WTC11 (cell line): Measurements from ENCODE around the gene ZBTB20. TPM values are rescaled to one million over a fixed set of nuclear protein-coding genes. Genes with fewer than 3 reads are reported as not detected.

ENCODE experiments used
- ATAC-seq: fragments of 200-7000 bp; cut with Tn5 transposase; 2 replicates; pipeline ENCODE4 v1.10.0; 2021; ENCODE audit warnings: mild to moderate bottlenecking, moderate library complexity
- CTCF ChIA-PET: fragments of 300-600 bp; sonication (Branson Sonifier 250); formaldehyde crosslinking; loops from one replicate; lab custom pipeline; 2021; ENCODE audit warnings: antibody characterized with exemption; lab: Charles Lee
- POLR2A ChIA-PET: fragments of 350-600 bp; sonication (Branson Sonifier 250); formaldehyde crosslinking; loops from one replicate; lab custom pipeline; 2021; ENCODE audit warnings: antibody characterized with exemption; lab: Charles Lee
- DNase-seq: peaks from one replicate; pipeline ENCODE4 v3.0.0; 2021; ENCODE audit warnings: low spot score
- H3K27ac Mint-ChIP-seq: 2 replicates; pipeline ENCODE4 v1.8.0; 2021; ENCODE audit warnings: mixed read lengths
- H3K27me3 Mint-ChIP-seq: 2 replicates; pipeline ENCODE4 v1.8.0; 2021; ENCODE audit warnings: low read depth, mild to moderate bottlenecking, moderate library complexity, mixed read lengths
- H3K36me3 Mint-ChIP-seq: 2 replicates; pipeline ENCODE4 v1.8.0; 2021; ENCODE audit warnings: mixed read lengths
- H3K4me1 Mint-ChIP-seq: 2 replicates; pipeline ENCODE4 v1.8.0; 2022; ENCODE audit warnings: mixed read lengths
- H3K4me3 Mint-ChIP-seq: 2 replicates; pipeline ENCODE4 v1.8.0; 2021; ENCODE audit warnings: mild to moderate bottlenecking, moderate library complexity, mixed read lengths
- H3K9me3 Mint-ChIP-seq: 2 replicates; pipeline ENCODE4 v1.8.0; 2021; ENCODE audit warnings: mixed read lengths
- ARID4B ChIP-seq: sonication (generic); formaldehyde crosslinking; IDR thresholded peaks from 2 replicates; pipeline ENCODE4 v1.8.0; 2023; ENCODE audit warnings: missing genetic modification reagents, mild to moderate bottlenecking, borderline replicate concordance
- ATF3 ChIP-seq: sonication (generic); formaldehyde crosslinking; conservative IDR thresholded peaks from 2 replicates; pipeline ENCODE4 v1.8.1; 2022; ENCODE audit warnings: mild to moderate bottlenecking, missing genetic modification reagents
- E2F5 ChIP-seq: sonication (generic); formaldehyde crosslinking; IDR thresholded peaks from 2 replicates; pipeline ENCODE4 v1.8.1; 2022; ENCODE audit warnings: mild to moderate bottlenecking, moderate library complexity, missing genetic modification reagents
- ETV6 ChIP-seq: sonication (generic); formaldehyde crosslinking; IDR thresholded peaks from 2 replicates; pipeline ENCODE4 v1.8.1; 2022; ENCODE audit warnings: mild to moderate bottlenecking, missing genetic modification reagents
- FOXP1 ChIP-seq: sonication (generic); formaldehyde crosslinking; IDR thresholded peaks from 2 replicates; pipeline ENCODE4 v1.8.0; 2022; ENCODE audit warnings: missing genetic modification reagents, mild to moderate bottlenecking, moderate library complexity, borderline replicate concordance
- HMGA2 ChIP-seq: fragments of 250-450 bp; sonication (Bioruptor Pico); IDR thresholded peaks from 2 replicates; pipeline ENCODE4 v1.4.0; 2021; ENCODE audit warnings: mild to moderate bottlenecking, moderate library complexity
- IRF2 ChIP-seq: sonication (generic); formaldehyde crosslinking; IDR thresholded peaks from 2 replicates; pipeline ENCODE4 v1.8.0; 2022; ENCODE audit warnings: low read depth, missing genetic modification reagents, borderline replicate concordance
- MAX ChIP-seq: sonication (generic); formaldehyde crosslinking; IDR thresholded peaks from 2 replicates; pipeline ENCODE4 v1.8.0; 2022; ENCODE audit warnings: mild to moderate bottlenecking, missing genetic modification reagents
- MYBL2 ChIP-seq: sonication (generic); formaldehyde crosslinking; IDR thresholded peaks from 2 replicates; pipeline ENCODE4 v1.8.1; 2023; ENCODE audit warnings: mild to moderate bottlenecking, moderate library complexity, missing genetic modification reagents
- NFE2L1 ChIP-seq: sonication (generic); formaldehyde crosslinking; IDR thresholded peaks from 2 replicates; pipeline ENCODE4 v1.8.1; 2023; ENCODE audit warnings: missing genetic modification reagents
- OVOL2 ChIP-seq: fragments of 250-450 bp; sonication (Bioruptor Pico); IDR thresholded peaks from 2 replicates; pipeline ENCODE4 v1.9.0; 2021; ENCODE audit warnings: mild to moderate bottlenecking, borderline replicate concordance
- SMAD3 ChIP-seq: sonication (generic); formaldehyde crosslinking; IDR thresholded peaks from 2 replicates; pipeline ENCODE4 v1.8.0; 2022; ENCODE audit warnings: missing genetic modification reagents, mild to moderate bottlenecking, borderline replicate concordance
- TEAD4 ChIP-seq: sonication (generic); formaldehyde crosslinking; IDR thresholded peaks from 2 replicates; pipeline ENCODE4 v1.8.0; 2022; ENCODE audit warnings: mild to moderate bottlenecking, missing genetic modification reagents
- USF1 ChIP-seq: sonication (generic); formaldehyde crosslinking; IDR thresholded peaks from 2 replicates; pipeline ENCODE4 v1.8.0; 2022; ENCODE audit warnings: mild to moderate bottlenecking, missing genetic modification reagents
- ZNF219 ChIP-seq: sonication (generic); formaldehyde crosslinking; IDR thresholded peaks from 2 replicates; pipeline ENCODE4 v1.8.0; 2023; ENCODE audit warnings: missing genetic modification reagents, mild to moderate bottlenecking, borderline replicate concordance
- ZNF263 ChIP-seq: sonication (generic); formaldehyde crosslinking; IDR thresholded peaks from 2 replicates; pipeline ENCODE4 v1.8.1; 2022; ENCODE audit warnings: low read depth, mild to moderate bottlenecking, moderate library complexity, missing genetic modification reagents
- ZNF317 ChIP-seq: sonication (generic); formaldehyde crosslinking; IDR thresholded peaks from 2 replicates; pipeline ENCODE4 v1.8.1; 2023; ENCODE audit warnings: low read depth, mild to moderate bottlenecking, moderate library complexity, missing genetic modification reagents, borderline replicate concordance
- ZNF396 ChIP-seq: fragments of 250-450 bp; sonication (Bioruptor Pico); IDR thresholded peaks from 2 replicates; pipeline ENCODE4 v1.8.0; 2021; ENCODE audit warnings: mild to moderate bottlenecking, moderate library complexity, borderline replicate concordance
- ZNF423 ChIP-seq: fragments of 250-450 bp; sonication (Bioruptor Pico); IDR thresholded peaks from 2 replicates; pipeline ENCODE4 v2.1.2; 2022; ENCODE audit warnings: mild to moderate bottlenecking, moderate library complexity
- ZNF512 ChIP-seq: sonication (generic); formaldehyde crosslinking; IDR thresholded peaks from 2 replicates; pipeline ENCODE4 v1.8.1; 2022; ENCODE audit warnings: missing genetic modification reagents, borderline replicate concordance
- ZNF532 ChIP-seq: fragments of 250-450 bp; sonication (Bioruptor Pico); IDR thresholded peaks from 2 replicates; pipeline ENCODE4 v1.9.0; 2021; ENCODE audit warnings: mild to moderate bottlenecking, borderline replicate concordance
- total RNA-seq: library from RNA; stranded (reverse); gene quantifications from 3 replicates; pipeline ENCODE4 v1.2.3, GENCODE V29; 2021

Gene ZBTB20
- total RNA-seq, 1 experiment from 2014 or later = 1.5 TPM

- TF ChIP-seq E2F5 (no peak), USF1 (CRISPR knock-in tag) (no peak), SMAD3 (CRISPR knock-in tag) (no peak), TEAD4 (CRISPR knock-in tag) (no peak), ATF3 (no peak), HMGA2 (no peak), ZNF423 (CRISPR knock-in tag) (no peak), ZNF317 (CRISPR knock-in tag) (no peak), MYBL2 (no peak)
These were observed 682.5 kb downstream of the ZBTB20 start (continued) for GRCh38 chr3:114464548-114464947.

GRCh38 chr3:114462750-114463149 lies 684.3 kb downstream of the ZBTB20 start:
- Mint-ChIP-seq H3K4me3 (no peak overlapping the region), H3K27ac (no peak overlapping the region)
- CTCF ChIA-PET = no interaction called here

GRCh38 chr3:114460459-114460858 lies 686.6 kb downstream of the ZBTB20 start:
- Mint-ChIP-seq H3K4me1 (peaks cover 6% of the 10 kb centered on the region), H3K9me3 (no peaks in the 10 kb centered on the region), H3K27me3 (no peaks in the 10 kb centered on the region), H3K36me3 (no peaks in the 10 kb centered on the region), H3K4me3 (no peak overlapping the region), H3K27ac (no peak overlapping the region)
- ChIA-PET POLR2A (no interaction called here), CTCF (no interaction called here)
- DNase-seq (no peak), ATAC-seq (no peak)
- TF ChIP-seq ZNF219 (CRISPR knock-in tag) (no peak), ZNF532 (CRISPR knock-in tag) (no peak), FOXP1 (CRISPR knock-in tag) (no peak), ZNF263 (CRISPR knock-in tag) (no peak), MAX (CRISPR knock-in tag) (no peak), IRF2 (CRISPR knock-in tag) (no peak), ATF3 (no peak), ARID4B (CRISPR knock-in tag) (no peak)

More at GRCh38 chr3:114462750-114463149, 684.3 kb downstream of the ZBTB20 start:
- TF ChIP-seq ZNF396 = no peak
- TF ChIP-seq OVOL2 = no peak
- no peak for TF ChIP-seq NFE2L1
- no peak for TF ChIP-seq ZNF512 (CRISPR knock-in tag)
- TF ChIP-seq ETV6 (CRISPR knock-in tag) = no peak
- H3K9me3 Mint-ChIP-seq = no peaks in the 10 kb centered on the region
- ATAC-seq (no peak), DNase-seq (no peak)
- no peaks in the 10 kb centered on the region for H3K27me3 Mint-ChIP-seq
- POLR2A ChIA-PET = no interaction called here
- H3K4me1 Mint-ChIP-seq = peaks cover 6% of the 10 kb centered on the region
- H3K36me3 Mint-ChIP-seq = no peaks in the 10 kb centered on the region
